Endothelial cell of umbilical vein (primary cell): ENCODE results near the gene REPIN1. TPM values are rescaled to one million over a fixed set of nuclear protein-coding genes. Genes with fewer than 3 reads are reported as not detected.

ENCODE experiments used
- BruUV-seq: library from RNA; stranded (reverse); fragments of 400-500 nt; replicated peaks from 2 replicates; lab custom pipeline; 2021; lab: Mats Ljungman, UMichigan
- CTCF ChIA-PET: fragments of 300-600, 350-600 bp; sonication (Branson Sonifier 250); formaldehyde crosslinking; loops from one replicate; lab custom pipeline; 2021; ENCODE audit warnings: antibody characterized with exemption, inconsistent platforms; lab: Charles Lee
- POLR2A ChIA-PET: fragments of 300-600, 350-600 bp; sonication (Branson Sonifier 250); formaldehyde crosslinking; loops from one replicate; lab custom pipeline; 2021; ENCODE audit warnings: antibody characterized with exemption, inconsistent platforms; lab: Charles Lee
- DNase-seq: peaks from one replicate; pipeline ENCODE4 v3.0.0-alpha.2; 2011; ENCODE audit warnings: low read depth, low spot score
- FAIRE-seq: peaks from 2 replicates; lab custom pipeline; 2011; peaks lifted over from hg19 to GRCh38; lab: Jason Lieb, UNC
- H2AFZ ChIP-seq: 2 replicates; pipeline ENCODE4 v1.6.0; 2012; ENCODE audit warnings: low read depth, low read length, control low read depth, inconsistent platforms
- H3K27ac ChIP-seq: 2 replicates; pipeline ENCODE4 v1.5.1; 2011; ENCODE audit warnings: low read depth, mild to moderate bottlenecking, control low read depth, low read length, moderate library complexity; ENCODE audit not compliant: insufficient read depth
- H3K27me3 ChIP-seq, 2 experiments: 2 replicates each; pipeline versions ENCODE4 v1.6.0 to v1.6.1; 2011; ENCODE audit warnings: low read length in 2 of 2, mixed read lengths in 1 of 2; ENCODE audit not compliant: control insufficient read depth in 2 of 2, insufficient read depth in 2 of 2
- H3K36me3 ChIP-seq, 2 experiments: 2 replicates in 1 of 2; 3 replicates in 1 of 2; pipeline ENCODE4 v1.5.1; 2011; ENCODE audit warnings: low read length in 2 of 2, mild to moderate bottlenecking in 1 of 2, moderate library complexity in 1 of 2; ENCODE audit not compliant: control insufficient read depth in 2 of 2, insufficient read depth in 2 of 2; ENCODE audit errors: extremely low read depth in 1 of 2
- H3K4me1 ChIP-seq: 3 replicates; pipeline ENCODE4 v1.5.1; 2011; ENCODE audit warnings: mild to moderate bottlenecking, low read length; ENCODE audit not compliant: control insufficient read depth, insufficient read depth; ENCODE audit errors: extremely low read depth
- H3K4me2 ChIP-seq: 2 replicates; pipeline ENCODE4 v1.6.1; 2011; ENCODE audit warnings: low read length, control low read depth, mixed read lengths; ENCODE audit not compliant: insufficient read depth
- H3K4me3 ChIP-seq, 3 experiments: fragments of 200-600 bp in 1 of 3; sonication (generic), shearing (Covaris generic) in 1 of 3; replicated peaks in 1 of 3; 2 replicates each; pipeline ENCODE4 v1.5.1; 2011 to 2016; ENCODE audit warnings: control low read depth in 3 of 3, low read length in 3 of 3, mild to moderate bottlenecking in 2 of 3, inconsistent platforms in 1 of 3, low read depth in 1 of 3, moderate library complexity in 1 of 3; ENCODE audit not compliant: insufficient read depth in 1 of 3
- H3K79me2 ChIP-seq: 2 replicates; pipeline ENCODE4 v1.6.0; 2012; ENCODE audit warnings: low read length, inconsistent platforms; ENCODE audit not compliant: control insufficient read depth, insufficient read depth
- H3K9ac ChIP-seq: replicated peaks from 2 replicates; pipeline ENCODE3; 2011; ENCODE audit warnings: low read length, control low read depth; ENCODE audit not compliant: insufficient read depth; ENCODE audit errors: extremely low read depth
- H3K9me1 ChIP-seq: replicated peaks from 3 replicates; pipeline ENCODE4 v1.6.0; 2011; ENCODE audit warnings: mild to moderate bottlenecking, low read length; ENCODE audit not compliant: control insufficient read depth, insufficient read depth; ENCODE audit errors: extremely low read depth
- H3K9me3 ChIP-seq: replicated peaks from 2 replicates; pipeline ENCODE4 v1.5.1; 2012; ENCODE audit warnings: low read length, inconsistent platforms; ENCODE audit not compliant: control insufficient read depth, insufficient read depth
- H4K20me1 ChIP-seq: replicated peaks from 2 replicates; pipeline ENCODE3; 2011; ENCODE audit warnings: mild to moderate bottlenecking, low read length; ENCODE audit not compliant: control insufficient read depth, insufficient read depth; ENCODE audit errors: extremely low read depth
- EZH2 ChIP-seq: IDR thresholded peaks from 2 replicates; pipeline ENCODE4 v1.6.1; 2012; ENCODE audit warnings: borderline replicate concordance, low read depth, mild to moderate bottlenecking, moderate library complexity, low read length, inconsistent platforms; ENCODE audit not compliant: severe bottlenecking
- FOS ChIP-seq: IDR thresholded peaks from 2 replicates; pipeline ENCODE4 v1.6.1; 2011; ENCODE audit warnings: mild to moderate bottlenecking, low read length, moderate library complexity, borderline replicate concordance; ENCODE audit not compliant: insufficient read depth
- GATA2 ChIP-seq: IDR thresholded peaks from 2 replicates; pipeline ENCODE4 v1.7.0; 2011; ENCODE audit warnings: low read depth, mild to moderate bottlenecking, moderate library complexity, mixed read lengths, low read length; ENCODE audit not compliant: insufficient read length, insufficient read depth
- JUN ChIP-seq: IDR thresholded peaks from 2 replicates; pipeline ENCODE4 v1.6.1; 2011; ENCODE audit warnings: borderline replicate concordance, low read depth; ENCODE audit not compliant: insufficient read length, insufficient read depth
- MYC ChIP-seq: IDR thresholded peaks from one replicate; pipeline ENCODE4 v1.6.1; 2011; ENCODE audit warnings: mild to moderate bottlenecking, low read depth, low read length
- POLR2A ChIP-seq: IDR thresholded peaks from 2 replicates; pipeline ENCODE4 v1.6.1; 2012; ENCODE audit warnings: low read depth, mild to moderate bottlenecking, control low read depth, low read length
- POLR2AphosphoS5 ChIP-seq: IDR thresholded peaks from 2 replicates; pipeline ENCODE4 v1.6.1; 2012; ENCODE audit warnings: low read depth, mild to moderate bottlenecking, control low read depth, low read length, moderate library complexity; ENCODE audit not compliant: insufficient read depth
- dilution Hi-C: fragments of 300-500 bp; cut with MboI; formaldehyde crosslinking; loops from one replicate; pipeline ENCODE4 v1.15.0; 2019; ENCODE audit warnings: low sequenced_read_pairs; ENCODE audit not compliant: extremely low pct_ligation_motif_present
- intact Hi-C: fragments of 100-400 bp; cut with micrococcal nuclease; formaldehyde crosslinking; loops from one replicate; pipeline ENCODE4 v1.10.0; 2022
- polyA plus RNA-seq, 4 experiments: library from polyadenylated mRNA; depleted of rRNA in 3 of 4; stranded (reverse) in 3 of 4; unstranded in 1 of 4; fragments of >200 nt; gene quantifications; 2 replicates each; pipeline versions ENCODE4 v1.2.1 to v1.2.3, GENCODE V29; 2011 to 2012; ENCODE audit warnings: missing spikeins in 1 of 4
- total RNA-seq: library from RNA; stranded (reverse); gene quantifications from 2 replicates; pipeline ENCODE4 v1.2.3, GENCODE V29; 2021
- TF ChIP-seq, protein P1 (sequence below), 2 donors: IDR thresholded peaks; 1 replicate in 1 of 2; 2 replicates in 1 of 2; pipeline ENCODE4 v1.5.1; 2011; ENCODE audit warnings: low read length in 2 of 2, mild to moderate bottlenecking in 2 of 2, moderate library complexity in 2 of 2, control low read depth in 1 of 2, inconsistent platforms in 1 of 2, low read depth in 1 of 2; ENCODE audit not compliant: insufficient read depth in 1 of 2; ENCODE audit errors: extremely low read depth in 1 of 2
- TF ChIP-seq, protein P2 (sequence below): IDR thresholded peaks from 2 replicates; pipeline ENCODE4 v1.6.1; 2011; ENCODE audit not compliant: insufficient read depth, insufficient read length

REPIN1 gene
- total and polyA plus RNA-seq, 2 donors (not counting 3 experiments of a cell fraction or from before 2014, with no cell fraction given), result 108 to 140 TPM

DNA sequence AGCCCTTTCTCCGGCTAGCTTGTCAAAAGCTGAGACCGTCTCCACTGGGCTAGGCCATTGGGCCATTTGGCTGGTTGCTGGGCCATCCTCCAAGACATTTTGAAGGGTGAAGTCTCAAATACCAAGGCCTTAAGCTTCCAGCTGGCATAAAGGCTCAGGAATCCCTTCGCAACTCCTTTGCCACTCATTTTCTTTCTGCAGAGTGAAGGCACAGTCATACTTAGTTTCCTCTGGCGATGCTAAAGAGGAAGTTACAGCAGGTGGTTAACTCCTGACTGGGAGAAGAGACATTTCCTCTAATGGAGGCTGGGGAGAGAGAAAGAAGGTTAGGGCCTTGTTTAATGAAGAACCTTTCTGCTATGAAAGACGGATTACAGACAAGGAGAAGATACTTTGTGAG, 4.8 kb upstream of the REPIN1 start:
- no peaks in the 10 kb centered on the region for H3K36me3 ChIP-seq
- H3K79me2 ChIP-seq, result peaks cover 1% of the 10 kb centered on the region
- H3K27ac ChIP-seq, result no peak overlapping the region
- peaks cover 13% of the 10 kb centered on the region for H3K4me1 ChIP-seq
- POLR2A ChIA-PET, result no interaction called here
- dilution Hi-C loops (no loop called here), intact Hi-C loops (no loop called here)
- H3K9me1 ChIP-seq, result no peaks in the 10 kb centered on the region
- CTCF ChIA-PET, result no interaction called here
- no peak for FAIRE-seq
- peak; percentile 37 for DNase-seq
- H3K4me2 ChIP-seq, result no peak overlapping the region
- H4K20me1 ChIP-seq, result no peaks in the 10 kb centered on the region
- no peaks in the 10 kb centered on the region for H3K9me3 ChIP-seq
- no TSS peak for BruUV-seq
- no peak overlapping the region for H3K4me3 ChIP-seq
- H3K27me3 ChIP-seq, result no peaks in the 10 kb centered on the region
- TF ChIP-seq FOS (peak; percentile 51), POLR2A (no peak)
- no peak overlapping the region for H3K9ac ChIP-seq
- peak overlapping the region; percentile 28 for H2AFZ ChIP-seq

DNA sequence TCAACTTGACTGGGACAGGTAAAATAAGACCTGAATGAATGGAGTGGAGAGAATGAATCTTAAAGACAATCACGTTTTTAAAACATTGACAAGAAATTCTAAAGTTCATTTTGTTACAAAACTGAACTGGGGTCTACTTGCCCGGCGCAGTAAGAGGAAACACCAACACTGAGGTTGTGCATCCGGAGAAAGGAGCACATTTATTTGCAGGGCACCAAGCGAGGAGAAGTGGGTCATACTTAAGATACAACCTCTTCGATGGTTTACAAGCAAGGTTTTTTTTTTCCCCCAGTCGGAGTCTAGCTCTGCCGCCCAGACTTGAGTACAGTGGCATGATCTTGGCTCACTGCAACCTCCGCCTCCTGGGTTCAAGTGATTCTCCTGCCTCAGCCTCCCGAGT, 3.4 kb upstream of the REPIN1 start:
- dilution Hi-C loops, result no loop called here
- peaks cover 0 to under 1% of the 10 kb centered on the region in 2 experiments for H3K36me3 ChIP-seq
- FAIRE-seq (no peak), DNase-seq (no peak)
- peaks cover 19% of the 10 kb centered on the region for H3K4me1 ChIP-seq
- no peaks in the 10 kb centered on the region for H3K27me3 ChIP-seq
- H4K20me1 ChIP-seq, result no peaks in the 10 kb centered on the region
- BruUV-seq, result no TSS peak
- no peak overlapping the region for H3K9ac ChIP-seq
- no peak overlapping the region for H2AFZ ChIP-seq
- H3K4me2 ChIP-seq, result no peak overlapping the region
- intact Hi-C loops, result loop anchor here (5.0 kb wide), 2 partner anchors 267 to 627 kb away; partner anchors contain the start of genes GIMAP6 and NOS3
- peaks cover 15% of the 10 kb centered on the region for H3K79me2 ChIP-seq
- H3K9me3 ChIP-seq, result no peaks in the 10 kb centered on the region
- TF ChIP-seq POLR2AphosphoS5 (no peak), EZH2 (no peak), FOS (no peak), GATA2 (no peak), POLR2A (no peak), MYC (no peak), JUN (no peak)
- TF ChIP-seq, protein P1, sequence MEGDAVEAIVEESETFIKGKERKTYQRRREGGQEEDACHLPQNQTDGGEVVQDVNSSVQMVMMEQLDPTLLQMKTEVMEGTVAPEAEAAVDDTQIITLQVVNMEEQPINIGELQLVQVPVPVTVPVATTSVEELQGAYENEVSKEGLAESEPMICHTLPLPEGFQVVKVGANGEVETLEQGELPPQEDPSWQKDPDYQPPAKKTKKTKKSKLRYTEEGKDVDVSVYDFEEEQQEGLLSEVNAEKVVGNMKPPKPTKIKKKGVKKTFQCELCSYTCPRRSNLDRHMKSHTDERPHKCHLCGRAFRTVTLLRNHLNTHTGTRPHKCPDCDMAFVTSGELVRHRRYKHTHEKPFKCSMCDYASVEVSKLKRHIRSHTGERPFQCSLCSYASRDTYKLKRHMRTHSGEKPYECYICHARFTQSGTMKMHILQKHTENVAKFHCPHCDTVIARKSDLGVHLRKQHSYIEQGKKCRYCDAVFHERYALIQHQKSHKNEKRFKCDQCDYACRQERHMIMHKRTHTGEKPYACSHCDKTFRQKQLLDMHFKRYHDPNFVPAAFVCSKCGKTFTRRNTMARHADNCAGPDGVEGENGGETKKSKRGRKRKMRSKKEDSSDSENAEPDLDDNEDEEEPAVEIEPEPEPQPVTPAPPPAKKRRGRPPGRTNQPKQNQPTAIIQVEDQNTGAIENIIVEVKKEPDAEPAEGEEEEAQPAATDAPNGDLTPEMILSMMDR (IDR thresholded peaks at IDR 0.05; ENCODE audit: extremely low read depth in 1 of 2, insufficient read depth in 1 of 2, low read depth in 1 of 2, low read length in 2 of 2), result no peak
- TF ChIP-seq, protein P2, sequence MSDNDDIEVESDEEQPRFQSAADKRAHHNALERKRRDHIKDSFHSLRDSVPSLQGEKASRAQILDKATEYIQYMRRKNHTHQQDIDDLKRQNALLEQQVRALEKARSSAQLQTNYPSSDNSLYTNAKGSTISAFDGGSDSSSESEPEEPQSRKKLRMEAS, result no peak
- ChIA-PET CTCF (interaction anchor here (1.1 to 1.8 kb wide), 2 partner anchors 10 to 13 kb away, joined by 3 to 8 read pairs; no protein-coding TSS in a partner anchor), POLR2A (no interaction called here)
- H3K27ac ChIP-seq, result no peak overlapping the region
- no peak overlapping the region for H3K4me3 ChIP-seq
- H3K9me1 ChIP-seq, result no peaks in the 10 kb centered on the region
